Osteoblast (primary cell): ENCODE measurements around the gene IL6R. TPM values are rescaled to one million over a fixed set of nuclear protein-coding genes. Genes with fewer than 3 reads are reported as not detected.
"Not testable (repeated sequence)": the region's sequence is repeated elsewhere in the genome, so short reads cannot be mapped to it uniquely, and the experiment has no call there.

Experiments used
- DNase-seq: peaks from one replicate; pipeline ENCODE4 v3.0.0; 2011; ENCODE audit warnings: low spot score, mixed read lengths; ENCODE audit not compliant: insufficient read length; ENCODE audit errors: missing footprints
- H2AFZ ChIP-seq: 2 replicates; pipeline ENCODE4 v1.6.0; 2011; ENCODE audit warnings: mild to moderate bottlenecking, low read length
- H3K27ac ChIP-seq: 2 replicates; pipeline ENCODE4 v1.5.1; 2011; ENCODE audit warnings: mild to moderate bottlenecking, low read depth, low read length, moderate library complexity
- H3K27me3 ChIP-seq: 2 replicates; pipeline ENCODE4 v1.6.0; 2012; ENCODE audit warnings: mild to moderate bottlenecking, control low read depth, inconsistent platforms, low read length, moderate library complexity; ENCODE audit not compliant: insufficient read depth
- H3K36me3 ChIP-seq: 2 replicates; pipeline ENCODE4 v1.5.1; 2011; ENCODE audit warnings: mild to moderate bottlenecking, low read length, control low read depth, moderate library complexity; ENCODE audit not compliant: insufficient read depth
- H3K4me1 ChIP-seq: 2 replicates; pipeline ENCODE4 v1.5.1; 2011; ENCODE audit warnings: mild to moderate bottlenecking, low read length, control low read depth, moderate library complexity; ENCODE audit not compliant: insufficient read depth
- H3K4me2 ChIP-seq: 2 replicates; pipeline ENCODE4 v1.6.0; 2011; ENCODE audit warnings: mild to moderate bottlenecking, low read length; ENCODE audit not compliant: insufficient read depth
- H3K4me3 ChIP-seq: fragments of 200-600 bp; sonication (generic); 3 replicates; pipeline ENCODE4 v1.5.1; 2012; ENCODE audit warnings: mild to moderate bottlenecking, low read length, inconsistent platforms; ENCODE audit not compliant: insufficient read depth
- H3K79me2 ChIP-seq: 2 replicates; pipeline ENCODE4 v1.6.0; 2012; ENCODE audit warnings: mild to moderate bottlenecking, low read length, control low read depth, inconsistent platforms; ENCODE audit not compliant: insufficient read depth
- H3K9me3 ChIP-seq: 2 replicates; pipeline ENCODE4 v1.5.1; 2011; ENCODE audit warnings: low read depth, low read length, control low read depth
- H4K20me1 ChIP-seq: 2 replicates; pipeline ENCODE4 v1.6.0; 2012; ENCODE audit warnings: mild to moderate bottlenecking, low read length, control low read depth; ENCODE audit not compliant: insufficient read depth
- total RNA-seq: library from RNA; depleted of rRNA; stranded (reverse); fragments of >200 nt; gene quantifications from 2 replicates; pipeline ENCODE4 v1.2.3, GENCODE V29; 2012
- TF ChIP-seq, protein P1 (sequence below): IDR thresholded peaks from 2 replicates; pipeline ENCODE4 v1.5.1; 2011; ENCODE audit warnings: mild to moderate bottlenecking, low read depth, low read length, moderate library complexity; ENCODE audit errors: extremely low read depth

The IL6R gene
- total RNA-seq = 5.3 and 8.0 TPM in 2 replicates

- Histone ChIP-seq H3K27me3 (peaks cover 8% of the 10 kb centered on the region), H4K20me1 (no peaks in the 10 kb centered on the region), H3K4me1 (peaks cover 29% of the 10 kb centered on the region), H3K79me2 (peaks cover 10% of the 10 kb centered on the region), H3K36me3 (no peaks in the 10 kb centered on the region), H3K9me3 (no peaks in the 10 kb centered on the region), H3K4me2 (peak within 1 kb of the TSS; percentile 98), H2AFZ (peak within 1 kb of the TSS; percentile 88), H3K4me3 (peak within 1 kb of the TSS; percentile 82), H3K27ac (peak within 1 kb of the TSS; percentile 92)
- DNase-seq = peak; percentile 97
- TF ChIP-seq, protein P1, sequence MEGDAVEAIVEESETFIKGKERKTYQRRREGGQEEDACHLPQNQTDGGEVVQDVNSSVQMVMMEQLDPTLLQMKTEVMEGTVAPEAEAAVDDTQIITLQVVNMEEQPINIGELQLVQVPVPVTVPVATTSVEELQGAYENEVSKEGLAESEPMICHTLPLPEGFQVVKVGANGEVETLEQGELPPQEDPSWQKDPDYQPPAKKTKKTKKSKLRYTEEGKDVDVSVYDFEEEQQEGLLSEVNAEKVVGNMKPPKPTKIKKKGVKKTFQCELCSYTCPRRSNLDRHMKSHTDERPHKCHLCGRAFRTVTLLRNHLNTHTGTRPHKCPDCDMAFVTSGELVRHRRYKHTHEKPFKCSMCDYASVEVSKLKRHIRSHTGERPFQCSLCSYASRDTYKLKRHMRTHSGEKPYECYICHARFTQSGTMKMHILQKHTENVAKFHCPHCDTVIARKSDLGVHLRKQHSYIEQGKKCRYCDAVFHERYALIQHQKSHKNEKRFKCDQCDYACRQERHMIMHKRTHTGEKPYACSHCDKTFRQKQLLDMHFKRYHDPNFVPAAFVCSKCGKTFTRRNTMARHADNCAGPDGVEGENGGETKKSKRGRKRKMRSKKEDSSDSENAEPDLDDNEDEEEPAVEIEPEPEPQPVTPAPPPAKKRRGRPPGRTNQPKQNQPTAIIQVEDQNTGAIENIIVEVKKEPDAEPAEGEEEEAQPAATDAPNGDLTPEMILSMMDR = no peak
These were observed at the start of gene IL6R for GRCh38 chr1:154404984-154405746. IL6R (plus strand) TSS chr1:154405343; CDS start chr1:154405630, 287 bp downstream.

DNA sequence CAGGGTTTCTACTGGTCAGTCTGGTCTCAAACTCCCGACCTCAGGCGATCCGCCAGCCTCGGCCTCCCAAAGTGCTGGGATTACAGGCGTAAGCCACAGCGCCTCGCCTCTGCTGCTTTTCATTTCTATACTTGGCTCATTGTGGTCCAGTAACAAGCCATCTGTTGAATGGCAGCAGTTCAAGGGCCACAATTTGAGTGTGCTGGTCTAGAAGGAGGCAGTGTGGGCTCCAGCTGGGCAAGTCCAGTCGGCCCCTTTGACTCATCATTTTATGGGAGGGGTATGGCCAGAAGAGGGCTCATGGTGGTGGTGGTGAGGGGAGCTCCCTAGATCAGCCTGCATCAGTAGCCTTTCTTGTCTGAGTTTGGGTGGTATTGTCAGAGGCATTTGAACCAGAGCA, 46.6 kb upstream of the IL6R start:
- H3K27me3 ChIP-seq = peaks cover 16% of the 10 kb centered on the region
- H3K79me2 ChIP-seq = no peaks in the 10 kb centered on the region
- TF ChIP-seq, protein P1 = no peak
- peaks cover 1% of the 10 kb centered on the region for H3K4me1 ChIP-seq
- H3K27ac ChIP-seq = no peak overlapping the region
- H3K4me2 ChIP-seq = no peak overlapping the region
- no peaks in the 10 kb centered on the region for H3K36me3 ChIP-seq
- H2AFZ ChIP-seq = no peak overlapping the region
- no peaks in the 10 kb centered on the region for H3K9me3 ChIP-seq
- DNase-seq = no peak
- H3K4me3 ChIP-seq = no peak overlapping the region
- no peaks in the 10 kb centered on the region for H4K20me1 ChIP-seq

GRCh38 chr1:154360288-154360687, 44.9 kb upstream of the IL6R start:
- Histone ChIP-seq H3K4me2 (no peak overlapping the region), H3K27me3 (peaks cover 16% of the 10 kb centered on the region), H3K27ac (no peak overlapping the region), H3K79me2 (no peaks in the 10 kb centered on the region), H3K36me3 (no peaks in the 10 kb centered on the region), H3K9me3 (no peaks in the 10 kb centered on the region), H2AFZ (no peak overlapping the region), H3K4me1 (no peaks in the 10 kb centered on the region), H4K20me1 (no peaks in the 10 kb centered on the region), H3K4me3 (no peak overlapping the region)
- TF ChIP-seq, protein P1 = no peak
- no peak for DNase-seq

DNA sequence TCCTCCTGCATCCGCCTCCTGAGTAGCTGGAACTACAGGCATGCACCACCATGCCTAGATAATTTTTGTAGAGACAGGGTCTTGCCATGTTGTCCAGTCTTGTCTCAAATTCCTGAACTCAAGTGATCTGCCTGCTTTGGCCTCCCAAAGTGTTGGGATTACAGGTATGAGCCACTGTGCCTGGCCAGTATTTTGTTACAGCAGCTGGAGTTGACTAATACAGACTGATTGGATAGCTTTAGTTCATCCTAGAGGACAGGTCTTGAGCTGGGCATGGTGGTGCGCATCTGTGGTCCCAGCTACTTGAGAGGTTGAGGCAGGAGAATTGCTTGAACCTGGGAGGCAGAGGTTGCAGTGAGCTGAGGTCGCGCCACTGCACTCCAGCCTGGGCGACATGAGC, 44.3 kb upstream of the IL6R start:
- not testable (repeated sequence) for H3K27ac ChIP-seq, H3K4me3 ChIP-seq, H3K4me1 ChIP-seq, H3K4me2 ChIP-seq, DNase-seq, H3K36me3 ChIP-seq, H3K9me3 ChIP-seq, H4K20me1 ChIP-seq, H2AFZ ChIP-seq, H3K79me2 ChIP-seq
- H3K27me3 ChIP-seq = peaks cover 13% of the 10 kb centered on the region
